Liver (tissue), 9 donors: Measurements from ENCODE around the gene F2RL1. TPM values are rescaled to one million over a fixed set of nuclear protein-coding genes. Genes with fewer than 3 reads are reported as not detected.
"Not testable (repeated sequence)": the region's sequence is repeated elsewhere in the genome, so short reads cannot be mapped to it uniquely, and the experiment has no call there.

Source experiments
- DNase-seq: peaks from one replicate; pipeline ENCODE4 v3.0.0-alpha.2; 2017; ENCODE audit warnings: low spot score
- H3K27ac ChIP-seq, 2 donors: one replicate each; pipeline ENCODE4 v1.7.0; 2013; ENCODE audit warnings: inconsistent platforms in 2 of 2, low read length in 2 of 2, control low read depth in 1 of 2, low read depth in 1 of 2, mild to moderate bottlenecking in 1 of 2
- H3K27me3 ChIP-seq, 4 donors: one replicate each; pipeline versions ENCODE4 v1.6.1 to v1.7.0; 2013; ENCODE audit warnings: low read length in 3 of 4, inconsistent platforms in 1 of 4, mild to moderate bottlenecking in 1 of 4, moderate library complexity in 1 of 4; ENCODE audit not compliant: control insufficient read depth in 4 of 4, insufficient read depth in 4 of 4
- H3K36me3 ChIP-seq, 4 donors: one replicate each; pipeline versions ENCODE4 v1.6.1 to v1.7.0; 2013; ENCODE audit warnings: low read length in 3 of 4, mild to moderate bottlenecking in 3 of 4, low read depth in 1 of 4, moderate library complexity in 1 of 4; ENCODE audit not compliant: control insufficient read depth in 4 of 4, insufficient read depth in 3 of 4
- H3K4me1 ChIP-seq, 4 donors: one replicate each; pipeline versions ENCODE4 v1.6.1 to v1.7.0; 2013; ENCODE audit warnings: low read length in 3 of 4, mild to moderate bottlenecking in 3 of 4, moderate library complexity in 1 of 4; ENCODE audit not compliant: control insufficient read depth in 4 of 4, insufficient read depth in 4 of 4
- H3K4me3 ChIP-seq, 3 donors: one replicate each; pipeline versions ENCODE4 v1.6.1 to v1.7.0; 2013; ENCODE audit warnings: low read length in 3 of 3, control low read depth in 1 of 3, low read depth in 1 of 3, mild to moderate bottlenecking in 1 of 3
- H3K9ac ChIP-seq, 2 donors: one replicate each; pipeline ENCODE4 v1.7.0; 2013; ENCODE audit warnings: low read length in 2 of 2, mild to moderate bottlenecking in 2 of 2, moderate library complexity in 2 of 2, control low read depth in 1 of 2, low read depth in 1 of 2
- H3K9me3 ChIP-seq, 4 donors: one replicate each; pipeline versions ENCODE4 v1.6.1 to v1.7.0; 2013; ENCODE audit warnings: low read length in 3 of 4; ENCODE audit not compliant: control insufficient read depth in 4 of 4
- FOXA1 ChIP-seq: IDR thresholded peaks from 2 replicates; pipeline ENCODE4 v1.6.1; 2016; ENCODE audit warnings: antibody characterized with exemption
- FOXA2 ChIP-seq: IDR thresholded peaks from 2 replicates; pipeline ENCODE4 v1.6.1; 2016; ENCODE audit warnings: antibody characterized with exemption
- GABPA ChIP-seq, 2 donors: IDR thresholded peaks in 1 of 2; conservative IDR thresholded peaks in 1 of 2; 2 replicates each; pipeline ENCODE4 v1.6.1; 2016; ENCODE audit warnings: antibody characterized with exemption in 2 of 2, mild to moderate bottlenecking in 1 of 2, moderate library complexity in 1 of 2
- HNF4A ChIP-seq, 2 donors: conservative IDR thresholded peaks; 2 replicates each; pipeline ENCODE4 v1.6.1; 2016; ENCODE audit warnings: antibody characterized with exemption in 2 of 2, mild to moderate bottlenecking in 2 of 2
- HNF4G ChIP-seq: IDR thresholded peaks from 2 replicates; pipeline ENCODE4 v1.6.1; 2016; ENCODE audit warnings: antibody characterized with exemption
- JUND ChIP-seq, 2 donors: IDR thresholded peaks; 2 replicates each; pipeline ENCODE4 v1.6.1; 2016; ENCODE audit warnings: antibody characterized with exemption in 2 of 2
- RAD21 ChIP-seq, 2 donors: IDR thresholded peaks; 2 replicates each; pipeline ENCODE4 v1.6.1; 2016; ENCODE audit warnings: antibody characterized with exemption in 2 of 2, mild to moderate bottlenecking in 2 of 2
- RXRA ChIP-seq, 2 donors: IDR thresholded peaks; 2 replicates each; pipeline ENCODE4 v1.6.1; 2017 to 2018; ENCODE audit warnings: antibody characterized with exemption in 2 of 2, mild to moderate bottlenecking in 1 of 2
- SP1 ChIP-seq: IDR thresholded peaks from 2 replicates; pipeline ENCODE4 v1.6.1; 2018; ENCODE audit warnings: antibody characterized with exemption, mild to moderate bottlenecking
- YY1 ChIP-seq: IDR thresholded peaks from 2 replicates; pipeline ENCODE4 v1.6.1; 2016; ENCODE audit warnings: antibody characterized with exemption, mild to moderate bottlenecking
- WGBS: extraction: QIAGEN DNeasy Blood & Tissue Kit; methylation state at CpG from one replicate; pipeline ENCODE4 v1.1.7; 2013; 5-methylcytosine and 5-hydroxymethylcytosine counted together
- polyA plus RNA-seq, 2 donors: library from polyadenylated mRNA; stranded (reverse) in 1 of 2; unstranded in 1 of 2; fragments of 200-250 nt in 1 of 2; fragments of >200 nt in 1 of 2; fragmentation: Nextera tagmentation in 1 of 2; extraction: Ambion mirVana in 1 of 2; gene quantifications; one replicate each; pipeline versions ENCODE4 v1.2.1 to v1.2.3, GENCODE V29; 2013 to 2015
- total RNA-seq, 2 donors: library from RNA; depleted of rRNA; stranded (reverse); fragments of >200 nt; gene quantifications; one replicate each; pipeline ENCODE4 v1.2.3, GENCODE V29; 2014
- TF ChIP-seq, protein P1 (sequence below): IDR thresholded peaks from 2 replicates; pipeline ENCODE4 v1.6.1; 2016; ENCODE audit warnings: antibody characterized with exemption
- TF ChIP-seq, protein P2 (sequence below): fragments of 150-350 bp; IDR thresholded peaks from 2 replicates; pipeline ENCODE4 v1.5.1; 2017; ENCODE audit warnings: improper control_type of control experiment, low read depth, low read length; ENCODE audit not compliant: missing input control
- TF ChIP-seq, protein P3 (sequence below): IDR thresholded peaks from 2 replicates; pipeline ENCODE4 v1.6.1; 2016; ENCODE audit warnings: antibody characterized with exemption
- donor health status: healthy.
- donor health status: healthy.
- donor health status: healthy.
- donor health status: healthy.
- donor health status: healthy.

The F2RL1 gene
- total and polyA plus RNA-seq, 4 donors = 3.1 to 8.9 (median 5.7) TPM

DNA sequence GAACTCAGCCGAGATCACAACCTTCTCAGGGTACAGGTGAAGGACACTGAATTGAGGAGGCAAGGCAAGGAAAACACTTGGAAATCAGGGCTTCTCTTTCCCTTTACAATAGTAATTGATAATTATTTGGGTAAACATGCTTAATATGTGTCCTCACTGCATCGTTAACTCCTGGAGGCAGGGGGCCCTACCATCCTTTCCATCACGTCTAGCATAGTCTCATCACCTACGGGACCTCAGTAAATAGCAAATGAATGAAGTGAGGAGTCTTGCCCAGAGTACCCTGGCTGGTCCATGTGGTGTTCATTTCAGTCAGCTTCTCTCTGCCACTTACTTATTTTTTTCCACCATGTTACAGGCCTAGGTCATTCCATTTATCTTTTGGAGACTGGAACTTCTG lies 2.3 kb downstream of the F2RL1 start:
- Histone ChIP-seq H3K4me3 (no peak overlapping the region), H3K9ac (peak overlapping the region in 1 of 2 donors; percentile 27), H3K9me3 (no peaks in the 10 kb centered on the region), H3K27ac (no peak overlapping the region), H3K27me3 (no peaks in the 10 kb centered on the region), H3K36me3 (no peaks in the 10 kb centered on the region), H3K4me1 (peaks cover 6 to 33% (median 27%) of the 10 kb centered on the region in 4 donors)
- 79% methylated on average over 4 of the region's 4 CpGs for WGBS
- TF ChIP-seq, protein P1, sequence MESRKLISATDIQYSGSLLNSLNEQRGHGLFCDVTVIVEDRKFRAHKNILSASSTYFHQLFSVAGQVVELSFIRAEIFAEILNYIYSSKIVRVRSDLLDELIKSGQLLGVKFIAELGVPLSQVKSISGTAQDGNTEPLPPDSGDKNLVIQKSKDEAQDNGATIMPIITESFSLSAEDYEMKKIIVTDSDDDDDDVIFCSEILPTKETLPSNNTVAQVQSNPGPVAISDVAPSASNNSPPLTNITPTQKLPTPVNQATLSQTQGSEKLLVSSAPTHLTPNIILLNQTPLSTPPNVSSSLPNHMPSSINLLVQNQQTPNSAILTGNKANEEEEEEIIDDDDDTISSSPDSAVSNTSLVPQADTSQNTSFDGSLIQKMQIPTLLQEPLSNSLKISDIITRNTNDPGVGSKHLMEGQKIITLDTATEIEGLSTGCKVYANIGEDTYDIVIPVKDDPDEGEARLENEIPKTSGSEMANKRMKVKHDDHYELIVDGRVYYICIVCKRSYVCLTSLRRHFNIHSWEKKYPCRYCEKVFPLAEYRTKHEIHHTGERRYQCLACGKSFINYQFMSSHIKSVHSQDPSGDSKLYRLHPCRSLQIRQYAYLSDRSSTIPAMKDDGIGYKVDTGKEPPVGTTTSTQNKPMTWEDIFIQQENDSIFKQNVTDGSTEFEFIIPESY = no peak
- no peak for TF ChIP-seq HNF4A (conservative IDR thresholded peaks at IDR 0.05)
- TF ChIP-seq FOXA2 = no peak
- TF ChIP-seq FOXA1 = no peak
- no peak for TF ChIP-seq GABPA (IDR thresholded peaks at IDR 0.05 in 1 of 2, conservative IDR thresholded peaks at IDR 0.05 in 1 of 2)
- TF ChIP-seq, protein P2, sequence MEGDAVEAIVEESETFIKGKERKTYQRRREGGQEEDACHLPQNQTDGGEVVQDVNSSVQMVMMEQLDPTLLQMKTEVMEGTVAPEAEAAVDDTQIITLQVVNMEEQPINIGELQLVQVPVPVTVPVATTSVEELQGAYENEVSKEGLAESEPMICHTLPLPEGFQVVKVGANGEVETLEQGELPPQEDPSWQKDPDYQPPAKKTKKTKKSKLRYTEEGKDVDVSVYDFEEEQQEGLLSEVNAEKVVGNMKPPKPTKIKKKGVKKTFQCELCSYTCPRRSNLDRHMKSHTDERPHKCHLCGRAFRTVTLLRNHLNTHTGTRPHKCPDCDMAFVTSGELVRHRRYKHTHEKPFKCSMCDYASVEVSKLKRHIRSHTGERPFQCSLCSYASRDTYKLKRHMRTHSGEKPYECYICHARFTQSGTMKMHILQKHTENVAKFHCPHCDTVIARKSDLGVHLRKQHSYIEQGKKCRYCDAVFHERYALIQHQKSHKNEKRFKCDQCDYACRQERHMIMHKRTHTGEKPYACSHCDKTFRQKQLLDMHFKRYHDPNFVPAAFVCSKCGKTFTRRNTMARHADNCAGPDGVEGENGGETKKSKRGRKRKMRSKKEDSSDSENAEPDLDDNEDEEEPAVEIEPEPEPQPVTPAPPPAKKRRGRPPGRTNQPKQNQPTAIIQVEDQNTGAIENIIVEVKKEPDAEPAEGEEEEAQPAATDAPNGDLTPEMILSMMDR = no peak
- no peak for DNase-seq

DNA sequence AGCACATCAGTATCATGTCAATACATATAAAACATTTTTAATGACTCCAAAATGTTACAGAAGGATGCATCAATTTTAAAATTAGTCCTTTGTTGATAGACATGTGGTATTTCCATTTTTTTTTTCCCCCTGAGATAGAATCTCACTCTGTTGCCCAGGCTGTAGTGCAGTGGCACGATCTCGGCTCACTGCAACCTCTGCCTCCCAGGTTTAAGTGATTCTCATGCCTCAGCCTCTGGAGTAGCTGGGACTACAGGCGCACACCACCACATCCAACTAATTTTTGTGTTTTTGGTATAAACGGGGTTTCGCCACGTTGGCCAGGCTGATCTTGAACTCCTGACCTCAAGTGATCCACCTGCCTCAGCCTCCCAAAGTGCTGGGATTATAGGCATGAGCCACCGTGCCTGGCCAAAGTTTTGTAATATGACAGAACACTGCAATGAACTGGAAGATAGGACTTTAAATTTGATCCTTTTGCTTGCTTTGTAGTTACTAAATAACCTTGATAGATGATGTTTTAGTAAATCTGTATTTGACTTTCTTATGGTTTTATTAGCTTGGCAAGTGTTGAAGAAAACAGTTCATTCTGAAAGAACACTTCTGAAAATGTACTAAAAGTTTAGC lies 3.4 kb downstream of the F2RL1 start:
- Histone ChIP-seq H3K4me1 (peaks cover 11 to 35% (median 27%) of the 10 kb centered on the region in 4 donors), H3K27ac (peak overlapping the region in 1 of 2 donors; percentile 27)
- TF ChIP-seq, protein P3, sequence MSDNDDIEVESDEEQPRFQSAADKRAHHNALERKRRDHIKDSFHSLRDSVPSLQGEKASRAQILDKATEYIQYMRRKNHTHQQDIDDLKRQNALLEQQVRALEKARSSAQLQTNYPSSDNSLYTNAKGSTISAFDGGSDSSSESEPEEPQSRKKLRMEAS = peak; percentile 62
- TF ChIP-seq HNF4G (peak; percentile 24), RAD21 (IDR thresholded peaks at IDR 0.05) (peak in 1 of 2 donors; percentile 16), SP1 (peak; percentile 64), RXRA (IDR thresholded peaks at IDR 0.05) (peak; percentile 73 to 74), JUND (IDR thresholded peaks at IDR 0.05) (peak; percentile 20 to 42), YY1 (peak; percentile 37), HNF4A (conservative IDR thresholded peaks at IDR 0.05) (peak; percentile 66 to 71)
- not testable (repeated sequence) for H3K4me3 ChIP-seq, DNase-seq, H3K27me3 ChIP-seq, H3K9me3 ChIP-seq, H3K36me3 ChIP-seq, H3K9ac ChIP-seq
- 53% methylated on average over 7 of the region's 7 CpGs for WGBS

DNA sequence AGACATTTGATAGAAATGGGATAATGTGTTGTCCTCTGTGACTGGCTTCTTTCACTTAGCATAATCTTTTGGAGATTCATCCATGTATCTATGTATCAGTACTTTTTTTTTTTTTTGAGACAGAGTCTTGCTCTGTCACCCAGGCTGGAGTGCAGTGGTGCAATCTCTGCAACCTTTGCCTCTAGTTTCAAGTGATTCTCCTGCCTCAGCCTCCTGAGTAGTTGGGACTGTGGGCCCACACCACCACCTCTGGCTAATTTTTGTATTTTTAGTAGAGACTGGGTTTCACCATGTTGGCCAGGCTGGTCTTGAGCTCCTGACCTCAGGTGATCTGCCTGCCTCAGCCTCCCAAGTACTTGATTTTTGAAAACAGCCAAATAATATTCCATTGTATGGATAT lies 7.6 kb downstream of the F2RL1 start:
- H3K36me3 ChIP-seq, H3K9me3 ChIP-seq, H3K27me3 ChIP-seq, H3K27ac ChIP-seq, DNase-seq, H3K9ac ChIP-seq, H3K4me3 ChIP-seq: not testable (repeated sequence)
- H3K4me1 ChIP-seq = peaks cover 3 to 11% (median 6%) of the 10 kb centered on the region in 4 donors
- TF ChIP-seq HNF4A (conservative IDR thresholded peaks at IDR 0.05) = peak; percentile 37 to 46
